Thyroid gland (tissue), 4 donors: ENCODE results near the gene SRP68. TPM values are rescaled to one million over a fixed set of nuclear protein-coding genes. Genes with fewer than 3 reads are reported as not detected.

Experiments used
- DNase-seq, 2 donors: peaks; one replicate each; pipeline ENCODE4 v3.0.0-alpha.2; 2019
- H3K27ac ChIP-seq, 3 donors: fragments of 200-600 bp; sonication (generic); 1 replicate in 2 of 3; 2 replicates in 1 of 3; pipeline ENCODE4 v1.5.1; 2016 to 2019; ENCODE audit warnings: mild to moderate bottlenecking in 1 of 3, moderate library complexity in 1 of 3
- H3K27me3 ChIP-seq: fragments of 200-600 bp; sonication (generic); one replicate; pipeline ENCODE4 v1.5.1; 2019
- H3K36me3 ChIP-seq, 2 donors: fragments of 200-600 bp; sonication (generic); one replicate each; pipeline ENCODE4 v1.5.1; 2016 to 2019
- H3K4me1 ChIP-seq, 2 donors: fragments of 200-600 bp; sonication (generic); one replicate each; pipeline ENCODE4 v1.5.1; 2017 to 2019
- H3K4me3 ChIP-seq, 3 donors: fragments of 200-600 bp; sonication (generic); replicated peaks in 1 of 3; 1 replicate in 2 of 3; 2 replicates in 1 of 3; pipeline ENCODE4 v1.5.1; 2016; ENCODE audit warnings: mild to moderate bottlenecking in 1 of 3
- H3K9me3 ChIP-seq: fragments of 200-600 bp; sonication (generic); one replicate; pipeline ENCODE4 v1.5.1; 2017
- CTCF ChIP-seq, 6 experiments: fragments of 200-600 bp in 3 of 6; fragments of 450-650 bp in 3 of 6; sonication (generic) in 3 of 6; IDR thresholded peaks; one replicate each; pipeline ENCODE4 v1.5.1; 2016 to 2019; ENCODE audit warnings: antibody characterized with exemption in 6 of 6, mild to moderate bottlenecking in 2 of 6, inconsistent platforms in 1 of 6, moderate library complexity in 1 of 6
- POLR2A ChIP-seq, 2 donors: fragments of 450-650 bp; IDR thresholded peaks; one replicate each; pipeline ENCODE4 v1.6.1; 2017; ENCODE audit warnings: antibody characterized with exemption in 2 of 2, mild to moderate bottlenecking in 2 of 2, moderate library complexity in 1 of 2
- WGBS, 2 donors: methylation state at CpG; one replicate each; pipeline ENCODE4 v1.1.5; 2017; 5-methylcytosine and 5-hydroxymethylcytosine counted together
- intact Hi-C: fragments of 100-400 bp; cut with DNase I; formaldehyde crosslinking; loops from one replicate; pipeline ENCODE4 v1.15.1; 2023
- total RNA-seq, 4 donors: library from RNA; depleted of rRNA; stranded (reverse); fragments of >200 nt; gene quantifications; one replicate each; pipeline ENCODE4 v1.2.3, GENCODE V29; 2016

SRP68 gene
- total RNA-seq, 4 donors from 2014 or later, result 48.2 to 67.0 (median 54.5) TPM

GRCh38 chr17:76002100-76002499 is 70.2 kb downstream of the SRP68 start:
- 97 to 99% methylated on average over 8 to 12 of the region's 12 CpGs for WGBS, 2 donors
- no peak overlapping the region for H3K27ac ChIP-seq

GRCh38 chr17:76000755-76001521 is 71.4 kb downstream of the SRP68 start, which contains the start of gene CDK3:
TSS of gene CDK3 (plus strand) at chr17:76000855. CDS start at chr17:76001426, 571 bp downstream.
- Histone ChIP-seq H3K36me3 (no peaks in the 10 kb centered on the region), H3K27ac (peak within 1 kb of the TSS in 1 of 3 donors; percentile 17), H3K27me3 (no peaks in the 10 kb centered on the region), H3K4me3 (no peak within 1 kb of the TSS), H3K4me1 (peaks cover 0 to 7% of the 10 kb centered on the region in 2 donors), H3K9me3 (no peaks in the 10 kb centered on the region)
- no peak for DNase-seq
- 89% methylated on average over 9 to 14 of the region's 21 CpGs for WGBS, 2 donors
- intact Hi-C loops, result loop anchor here (10.0 kb wide), 1 partner anchor 274 kb away; no protein-coding TSS in a partner anchor
- TF ChIP-seq CTCF (IDR thresholded peaks at IDR 0.05), result no peak
- no peak for TF ChIP-seq POLR2A (IDR thresholded peaks at IDR 0.05)

More at GRCh38 chr17:76002100-76002499, 70.2 kb downstream of the SRP68 start:
- TF ChIP-seq CTCF (IDR thresholded peaks at IDR 0.05), result no peak
- no peak for TF ChIP-seq POLR2A (IDR thresholded peaks at IDR 0.05)
- intact Hi-C loops, result loop anchor here (10.0 kb wide), 1 partner anchor 273 kb away; no protein-coding TSS in a partner anchor
- no peaks in the 10 kb centered on the region for H3K9me3 ChIP-seq
- no peak overlapping the region for H3K4me3 ChIP-seq
- H3K27me3 ChIP-seq, result no peaks in the 10 kb centered on the region
- H3K36me3 ChIP-seq, result no peaks in the 10 kb centered on the region
- DNase-seq, result no peak
- peaks cover 0 to 7% of the 10 kb centered on the region in 2 donors for H3K4me1 ChIP-seq

- Histone ChIP-seq H3K9me3 (no peaks in the 10 kb centered on the region), H3K4me1 (peaks cover 0 to 7% of the 10 kb centered on the region in 2 donors), H3K36me3 (no peaks in the 10 kb centered on the region), H3K27me3 (no peaks in the 10 kb centered on the region), H3K27ac (peak overlapping the region in 1 of 3 donors; percentile 17), H3K4me3 (no peak overlapping the region)
- WGBS, 2 donors, result 46 to 52% methylated on average over 11 to 29 of the region's 31 CpGs
- intact Hi-C loops, result loop anchor here (10.0 kb wide), 1 partner anchor 275 kb away; no protein-coding TSS in a partner anchor
- DNase-seq, result peak; percentile 71 to 83
- TF ChIP-seq POLR2A (IDR thresholded peaks at IDR 0.05) (no peak), CTCF (IDR thresholded peaks at IDR 0.05) (peak in 5 of 6 experiments; percentile 38 to 76 (median 52))
These were observed 72.1 kb downstream of the SRP68 start for GRCh38 chr17:76000016-76000754.

GRCh38 chr17:75998327-75998795 is 74.0 kb downstream of the SRP68 start:
- 93 to 95% methylated on average over 9 of the region's 9 CpGs for WGBS, 2 donors
- Histone ChIP-seq H3K27ac (no peak overlapping the region), H3K4me3 (no peak overlapping the region), H3K4me1 (peaks cover 0 to 7% of the 10 kb centered on the region in 2 donors), H3K36me3 (no peaks in the 10 kb centered on the region), H3K27me3 (no peaks in the 10 kb centered on the region), H3K9me3 (no peaks in the 10 kb centered on the region)
- TF ChIP-seq CTCF (IDR thresholded peaks at IDR 0.05) (no peak), POLR2A (IDR thresholded peaks at IDR 0.05) (no peak)
- no peak for DNase-seq
- intact Hi-C loops, result no loop called here
